ENCODE data around the gene ZNF710.

DNA sequence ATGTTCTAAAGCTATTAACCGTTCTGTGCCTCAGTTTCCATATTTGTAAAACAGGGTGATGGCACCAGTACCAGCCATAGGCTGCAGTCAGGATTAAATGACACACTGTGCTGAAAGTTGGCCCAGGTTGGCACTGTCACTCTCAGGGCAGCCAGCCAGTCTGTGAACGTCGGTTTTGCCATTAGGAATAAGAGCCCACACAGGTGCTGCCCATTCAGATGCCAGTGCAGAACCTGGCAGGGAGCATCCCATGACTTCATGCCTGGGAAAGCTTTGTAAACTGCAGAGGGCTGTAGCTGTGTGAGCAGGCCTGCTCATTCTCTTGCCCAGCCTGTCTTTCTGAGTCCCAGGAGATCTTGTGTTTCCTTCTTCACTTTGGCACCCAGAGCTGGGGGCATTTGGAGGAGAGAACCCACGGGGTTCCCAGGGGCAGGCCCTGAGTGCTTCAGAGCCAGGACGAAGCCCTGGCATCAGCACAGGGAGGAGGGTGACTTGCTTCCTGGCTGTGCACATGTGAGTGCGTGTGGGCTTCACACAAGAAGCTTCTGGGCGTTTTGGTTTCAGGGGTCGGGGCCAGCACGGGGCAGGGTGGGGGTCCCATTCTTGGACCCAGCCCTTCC is 46.9 kb downstream of the ZNF710 start:
- TF ChIP-seq CTCF (IDR thresholded peaks at IDR 0.05) (no peak), POLR2A (IDR thresholded peaks at IDR 0.05) (no peak), EP300 (IDR thresholded peaks at IDR 0.05) (no peak)
